ENCODE measurements around the gene IFNGR2.

IFNGR2 gene

GRCh38 chr21:33374080-33374449, 29.1 kb upstream of the IFNGR2 start (continued):
- TF ChIP-seq BACH2 (CRISPR knock-in tag; IDR thresholded peaks at IDR 0.05; ENCODE audit: borderline replicate concordance) (no peak), ZNF8 (CRISPR knock-in tag; IDR thresholded peaks at IDR 0.05) (no peak), GLIS3 (CRISPR knock-in tag; IDR thresholded peaks at IDR 0.05) (no peak), ESRRG (CRISPR knock-in tag; IDR thresholded peaks at IDR 0.05) (no peak), ZNF70 (CRISPR knock-in tag; IDR thresholded peaks at IDR 0.05) (no peak), ARNTL (CRISPR knock-in tag; IDR thresholded peaks at IDR 0.05; ENCODE audit: borderline replicate concordance, low read depth) (no peak), ZNF565 (CRISPR knock-in tag; conservative IDR thresholded peaks at IDR 0.05; ENCODE audit: low read depth) (no peak), TCF4 (CRISPR knock-in tag; IDR thresholded peaks at IDR 0.05; ENCODE audit: borderline replicate concordance) (no peak), TOX (CRISPR knock-in tag; IDR thresholded peaks at IDR 0.05; ENCODE audit: borderline replicate concordance) (no peak), CSRNP3 (CRISPR knock-in tag; IDR thresholded peaks at IDR 0.05) (no peak)

GRCh38 chr21:33374450-33375096, 28.6 kb upstream of the IFNGR2 start:
- no peak for TF ChIP-seq CSDC2 (CRISPR knock-in tag; IDR thresholded peaks at IDR 0.05)
- ATAC-seq = peak; percentile 90

GRCh38 chr21:33375101-33375644, 28.0 kb upstream of the IFNGR2 start:
- TF ChIP-seq OSR1 (CRISPR knock-in tag; IDR thresholded peaks at IDR 0.05) (no peak), CREB5 (CRISPR knock-in tag; IDR thresholded peaks at IDR 0.05; ENCODE audit: low read depth) (no peak), RARB (CRISPR knock-in tag; IDR thresholded peaks at IDR 0.05) (no peak), ARNTL (CRISPR knock-in tag; IDR thresholded peaks at IDR 0.05; ENCODE audit: borderline replicate concordance, low read depth) (no peak), TSHZ2 (CRISPR knock-in tag; IDR thresholded peaks at IDR 0.05) (no peak), TCF4 (CRISPR knock-in tag; IDR thresholded peaks at IDR 0.05; ENCODE audit: borderline replicate concordance) (no peak), ZFP3 (CRISPR knock-in tag; IDR thresholded peaks at IDR 0.05) (no peak), PPARA (CRISPR knock-in tag; IDR thresholded peaks at IDR 0.05; ENCODE audit: borderline replicate concordance) (no peak), PATZ1 (CRISPR knock-in tag; IDR thresholded peaks at IDR 0.05; ENCODE audit: borderline replicate concordance) (no peak), ZC3H10 (CRISPR knock-in tag; IDR thresholded peaks at IDR 0.05) (no peak), CSRNP3 (CRISPR knock-in tag; IDR thresholded peaks at IDR 0.05) (no peak), ZFP30 (CRISPR knock-in tag; IDR thresholded peaks at IDR 0.05) (no peak), ZNF8 (CRISPR knock-in tag; IDR thresholded peaks at IDR 0.05) (no peak), ZNF70 (CRISPR knock-in tag; IDR thresholded peaks at IDR 0.05) (no peak), SNAI2 (CRISPR knock-in tag; IDR thresholded peaks at IDR 0.05) (no peak), GLIS3 (CRISPR knock-in tag; IDR thresholded peaks at IDR 0.05) (no peak), BACH2 (CRISPR knock-in tag; IDR thresholded peaks at IDR 0.05; ENCODE audit: borderline replicate concordance) (no peak)
- ATAC-seq = no peak
